ES-I3 (cell line): ENCODE data around the gene ZNF830.
A peak's percentile ranks its signal among the peaks of the same experiment; 100 is the strongest.
"Not testable (repeated sequence)": the region's sequence is repeated elsewhere in the genome, so short reads cannot be mapped to it uniquely, and the experiment has no call there.

Source experiments
- H3K36me3 ChIP-seq: 2 replicates; pipeline ENCODE4 v1.6.1; 2013; ENCODE audit warnings: mild to moderate bottlenecking, low read length, control low read depth, moderate library complexity; ENCODE audit not compliant: insufficient read depth
- H3K4me1 ChIP-seq: 2 replicates; pipeline ENCODE4 v1.6.1; 2013; ENCODE audit warnings: mild to moderate bottlenecking, control low read depth, low read length; ENCODE audit not compliant: insufficient read depth
- H3K9ac ChIP-seq: 2 replicates; pipeline ENCODE4 v1.6.1; 2013; ENCODE audit warnings: low read depth, mild to moderate bottlenecking, low read length, moderate library complexity
- H3K9me3 ChIP-seq: 2 replicates; pipeline ENCODE4 v1.6.1; 2013; ENCODE audit warnings: mild to moderate bottlenecking, low read length, moderate library complexity; ENCODE audit not compliant: control insufficient read depth, insufficient read depth

Gene ZNF830, protein sequence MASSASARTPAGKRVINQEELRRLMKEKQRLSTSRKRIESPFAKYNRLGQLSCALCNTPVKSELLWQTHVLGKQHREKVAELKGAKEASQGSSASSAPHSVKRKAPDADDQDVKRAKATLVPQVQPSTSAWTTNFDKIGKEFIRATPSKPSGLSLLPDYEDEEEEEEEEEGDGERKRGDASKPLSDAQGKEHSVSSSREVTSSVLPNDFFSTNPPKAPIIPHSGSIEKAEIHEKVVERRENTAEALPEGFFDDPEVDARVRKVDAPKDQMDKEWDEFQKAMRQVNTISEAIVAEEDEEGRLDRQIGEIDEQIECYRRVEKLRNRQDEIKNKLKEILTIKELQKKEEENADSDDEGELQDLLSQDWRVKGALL

DNA sequence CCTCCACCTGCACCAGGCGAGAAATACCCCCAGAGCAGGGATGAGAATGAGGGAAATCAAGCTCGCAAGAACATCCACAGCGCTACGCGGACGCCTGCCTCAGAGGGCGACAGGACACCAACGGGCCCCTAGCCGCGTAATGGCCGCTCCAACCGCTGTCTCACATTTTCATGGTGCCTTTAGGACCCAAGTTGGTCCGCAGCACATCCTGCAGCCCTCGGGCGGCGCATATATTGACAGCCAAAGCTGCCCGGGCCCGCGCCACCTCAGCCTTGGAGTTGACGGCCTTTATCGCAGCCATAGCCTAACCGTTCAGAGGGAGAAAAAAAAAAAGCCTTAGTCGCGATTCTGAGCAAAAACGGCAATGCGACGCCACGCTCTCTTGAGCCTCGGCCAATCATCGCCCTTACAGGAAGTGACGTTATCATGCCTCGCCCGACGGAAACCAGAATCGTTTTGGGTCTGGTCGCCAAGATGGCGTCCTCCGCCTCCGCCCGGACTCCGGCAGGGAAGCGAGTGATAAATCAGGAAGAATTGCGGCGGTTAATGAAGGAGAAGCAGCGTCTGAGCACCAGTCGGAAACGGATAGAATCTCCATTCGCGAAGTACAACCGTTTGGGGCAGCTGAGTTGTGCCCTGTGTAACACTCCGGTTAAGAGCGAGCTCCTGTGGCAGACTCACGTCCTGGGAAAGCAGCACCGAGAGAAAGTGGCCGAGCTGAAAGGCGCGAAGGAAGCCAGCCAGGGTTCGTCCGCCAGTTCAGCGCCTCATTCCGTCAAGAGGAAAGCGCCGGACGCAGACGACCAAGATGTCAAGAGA is at the start of gene ZNF830, which contains the start of gene CCT6B:
ZNF830 (plus strand) TSS at position 448 of the 819 bp plus-strand sequence; CDS start at position 475, 27 bp downstream.
CCT6B (minus strand) TSS at position 368 of the 819 bp plus-strand sequence; CDS start at position 301, 67 bp downstream.
- H3K36me3 ChIP-seq = no peaks in the 10 kb centered on the region
- H3K9ac ChIP-seq = peak within 1 kb of the TSS; percentile 97
- H3K4me1 ChIP-seq = peaks cover 7% of the 10 kb centered on the region; the same call in 1 of the 2 replicates
- H3K9me3 ChIP-seq = no peaks in the 10 kb centered on the region

DNA sequence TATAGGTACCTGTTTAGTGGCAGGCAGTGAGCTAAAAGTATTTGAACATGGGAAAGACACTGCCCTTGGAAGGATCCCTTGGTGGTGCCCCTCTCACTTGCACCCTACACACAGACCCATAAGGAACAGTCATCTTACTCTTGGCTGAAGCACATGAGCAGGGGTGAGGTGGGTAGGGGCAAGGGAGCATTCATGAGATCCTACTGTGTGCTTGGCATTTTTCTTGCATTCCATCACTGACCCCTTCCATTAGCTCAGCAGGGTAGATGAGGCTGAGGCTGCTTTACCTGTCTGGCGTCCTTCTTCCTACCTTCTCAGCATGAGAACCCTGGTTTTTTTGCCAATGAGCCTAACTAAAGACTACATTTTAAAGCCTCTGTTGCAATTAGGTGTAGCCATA is 48.3 kb upstream of the ZNF830 start:
- H3K9me3 ChIP-seq = no peaks in the 10 kb centered on the region
- no peak overlapping the region for H3K9ac ChIP-seq
- H3K36me3 ChIP-seq = no peaks in the 10 kb centered on the region
- no peaks in the 10 kb centered on the region for H3K4me1 ChIP-seq

DNA sequence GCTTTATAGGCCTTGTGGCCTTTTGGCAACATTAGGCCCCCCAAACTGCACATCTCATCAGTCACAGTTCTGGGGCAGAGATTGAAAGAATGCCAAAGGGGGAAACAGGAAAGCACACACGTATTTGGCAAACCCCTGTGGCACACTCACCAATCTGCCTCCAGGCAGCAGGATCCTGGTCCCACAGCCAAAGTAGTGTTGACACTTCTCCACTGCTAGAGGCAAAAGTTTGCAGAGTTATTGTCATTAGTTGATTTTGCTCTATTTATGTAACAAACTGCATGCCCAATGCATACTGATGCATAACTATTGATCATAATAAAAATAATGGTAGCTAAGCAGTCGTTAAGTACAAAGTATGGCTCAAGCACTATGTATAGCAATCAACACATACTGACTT is 45.2 kb upstream of the ZNF830 start:
- no peak overlapping the region for H3K9ac ChIP-seq
- H3K36me3 ChIP-seq = no peaks in the 10 kb centered on the region
- H3K4me1 ChIP-seq = no peaks in the 10 kb centered on the region

DNA sequence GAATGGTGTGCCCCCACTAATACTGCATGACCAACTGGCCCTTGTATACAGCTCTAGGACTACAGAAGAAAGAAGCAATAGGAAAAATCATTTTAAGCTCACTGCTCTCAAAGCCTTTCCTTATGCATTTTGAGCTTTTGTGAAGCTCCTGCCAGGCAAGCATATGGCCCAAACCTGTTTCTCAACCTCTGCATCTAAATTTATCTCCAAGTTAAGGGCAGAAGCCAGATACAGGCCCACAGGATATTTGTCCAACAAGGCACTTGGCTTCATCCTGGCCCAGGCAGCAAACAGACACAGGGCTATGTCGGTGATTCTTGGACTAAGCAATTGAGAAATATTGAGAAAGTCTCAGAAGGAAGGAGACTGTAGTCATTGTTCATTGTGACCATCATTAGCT is 44.0 kb upstream of the ZNF830 start:
- H3K9ac ChIP-seq = no peak overlapping the region
- H3K36me3 ChIP-seq = no peaks in the 10 kb centered on the region
- no peaks in the 10 kb centered on the region for H3K4me1 ChIP-seq
- H3K9me3 ChIP-seq = no peaks in the 10 kb centered on the region

More for the DNA sequence above, 45.2 kb upstream of the ZNF830 start:
- H3K9me3 ChIP-seq = no peaks in the 10 kb centered on the region

DNA sequence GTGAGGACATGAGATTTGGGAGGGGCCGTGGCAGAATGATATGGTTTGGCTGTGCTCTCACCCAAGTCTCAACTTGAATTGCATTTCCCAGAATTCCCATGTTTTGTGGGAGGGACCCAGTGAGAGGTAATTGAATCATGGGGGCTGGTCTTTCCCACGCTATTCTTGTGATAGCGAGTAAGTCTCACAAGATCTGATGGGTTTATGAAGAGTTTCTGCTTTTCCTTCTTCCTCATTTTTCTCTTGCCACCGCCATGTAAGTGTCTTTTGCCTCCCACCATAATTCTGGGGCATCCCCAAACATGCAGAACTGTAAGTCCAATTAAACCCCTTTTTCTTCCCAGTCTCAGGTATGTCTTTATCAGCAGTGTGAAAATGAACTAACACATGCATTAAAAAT is 40.7 kb upstream of the ZNF830 start:
- H3K36me3 ChIP-seq = no peaks in the 10 kb centered on the region
- H3K9ac ChIP-seq = no peak overlapping the region
- H3K4me1 ChIP-seq = no peaks in the 10 kb centered on the region
- no peaks in the 10 kb centered on the region for H3K9me3 ChIP-seq

DNA sequence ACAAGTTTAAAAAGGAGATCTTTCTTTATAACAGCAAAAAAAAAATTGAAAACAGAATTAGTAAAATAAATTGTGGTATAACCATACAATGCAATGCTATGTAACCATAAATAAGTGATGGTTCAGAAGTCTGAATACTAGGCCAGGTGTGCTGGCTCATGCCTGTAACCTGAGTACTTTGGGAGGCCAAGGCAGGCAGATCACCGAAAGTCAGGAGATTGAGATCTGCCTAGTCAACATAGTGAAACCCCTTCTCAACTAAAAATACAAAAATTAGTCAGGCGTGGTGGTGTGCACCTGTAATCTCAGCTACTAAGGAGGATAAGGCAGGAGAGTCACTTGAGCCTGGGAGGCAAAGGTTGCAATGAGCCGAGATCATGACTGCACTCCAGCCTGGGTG is 34.7 kb upstream of the ZNF830 start:
- H3K4me1 ChIP-seq = no peaks in the 10 kb centered on the region
- H3K36me3 ChIP-seq = no peaks in the 10 kb centered on the region
- H3K9me3 ChIP-seq = peaks cover 5% of the 10 kb centered on the region; the same call in 1 of the 2 replicates
- H3K9ac ChIP-seq = no peak overlapping the region

DNA sequence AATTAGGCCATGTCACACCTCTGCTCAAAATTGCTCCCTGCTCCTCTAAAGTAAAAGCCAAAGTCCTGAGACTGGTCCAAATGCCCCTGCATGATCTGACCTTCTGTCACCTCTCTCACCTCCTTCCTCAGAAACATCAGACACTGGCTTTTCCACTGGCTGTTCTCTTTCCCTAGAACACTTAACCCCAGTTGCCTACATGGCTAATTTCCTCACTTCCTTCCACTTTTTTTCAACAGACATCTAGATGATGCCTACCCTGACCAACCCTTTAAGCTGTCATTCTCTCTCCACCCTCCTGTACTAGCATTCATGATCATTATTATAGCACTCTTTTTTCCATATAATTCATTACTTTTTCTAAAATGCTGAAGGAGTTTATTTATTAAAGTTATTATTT is 31.1 kb upstream of the ZNF830 start:
- Histone ChIP-seq H3K36me3 (no peaks in the 10 kb centered on the region), H3K9me3 (peaks cover 5% of the 10 kb centered on the region; the same call in 1 of the 2 replicates), H3K4me1 (no peaks in the 10 kb centered on the region), H3K9ac (no peak overlapping the region)

DNA sequence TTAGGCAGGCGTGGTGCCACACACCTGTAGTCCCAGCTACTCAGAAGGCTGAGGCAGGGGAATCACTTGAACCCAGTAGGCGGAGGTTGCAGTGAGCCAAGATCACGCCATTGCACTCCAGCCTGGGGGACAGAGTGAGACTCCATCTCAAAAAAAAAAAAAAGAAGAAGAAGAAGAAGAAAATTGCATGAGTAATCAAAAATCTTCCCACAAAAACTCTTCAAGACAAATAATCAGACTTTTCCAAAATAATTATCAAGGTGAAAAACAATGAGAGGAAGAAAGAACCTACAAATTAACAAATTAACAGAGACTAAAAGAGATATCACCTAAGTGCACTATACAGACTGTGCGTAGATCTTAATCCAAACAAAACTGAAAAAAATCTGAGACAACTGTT is 10.6 kb upstream of the ZNF830 start:
- H3K36me3 ChIP-seq, H3K9ac ChIP-seq, H3K9me3 ChIP-seq, H3K4me1 ChIP-seq: not testable (repeated sequence)

DNA sequence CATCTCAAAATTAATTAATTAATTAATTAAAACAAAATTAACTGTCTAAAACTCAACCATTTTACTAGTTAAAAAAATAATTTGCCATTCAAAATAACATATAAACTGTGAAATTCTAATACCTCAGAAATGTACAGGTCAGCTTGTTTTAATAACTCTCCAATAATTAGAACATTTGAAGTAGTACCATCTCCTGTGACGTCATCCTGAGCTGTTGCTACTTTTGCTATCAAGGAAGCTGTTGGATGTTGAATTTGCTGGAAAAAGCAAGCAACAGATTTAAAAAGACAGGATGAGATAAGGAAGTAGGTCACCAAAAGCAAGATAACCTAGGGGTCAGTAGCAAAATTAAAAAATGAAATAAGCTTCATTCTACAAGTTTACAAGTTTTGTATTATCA is 2.9 kb upstream of the ZNF830 start:
- Histone ChIP-seq H3K9me3 (no peaks in the 10 kb centered on the region), H3K36me3 (no peaks in the 10 kb centered on the region), H3K9ac (no peak overlapping the region), H3K4me1 (peaks cover 7% of the 10 kb centered on the region; the same call in 1 of the 2 replicates)

DNA sequence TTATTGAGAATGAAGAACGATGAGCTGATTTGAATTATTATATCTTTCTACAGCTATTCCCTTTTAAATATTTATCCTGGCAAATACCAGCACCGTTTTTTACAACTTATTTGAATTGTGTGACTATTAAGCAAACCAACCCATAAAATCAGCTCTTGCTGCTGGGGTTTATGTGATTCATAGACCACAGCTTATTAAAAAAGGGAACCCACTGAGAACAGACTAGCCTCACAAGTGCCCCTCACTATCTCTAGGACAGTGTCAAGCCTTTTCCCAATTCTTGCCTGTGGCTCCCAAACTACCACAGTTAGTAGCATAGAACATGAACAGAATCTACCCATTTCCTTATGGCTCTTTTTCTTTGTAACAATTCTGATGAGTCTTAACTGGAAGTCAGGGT is 12.8 kb downstream of the ZNF830 start:
- H3K9ac ChIP-seq = no peak overlapping the region
- no peaks in the 10 kb centered on the region for H3K36me3 ChIP-seq
- H3K9me3 ChIP-seq = no peaks in the 10 kb centered on the region
- H3K4me1 ChIP-seq = peaks cover 8% of the 10 kb centered on the region; the same call in 1 of the 2 replicates

DNA sequence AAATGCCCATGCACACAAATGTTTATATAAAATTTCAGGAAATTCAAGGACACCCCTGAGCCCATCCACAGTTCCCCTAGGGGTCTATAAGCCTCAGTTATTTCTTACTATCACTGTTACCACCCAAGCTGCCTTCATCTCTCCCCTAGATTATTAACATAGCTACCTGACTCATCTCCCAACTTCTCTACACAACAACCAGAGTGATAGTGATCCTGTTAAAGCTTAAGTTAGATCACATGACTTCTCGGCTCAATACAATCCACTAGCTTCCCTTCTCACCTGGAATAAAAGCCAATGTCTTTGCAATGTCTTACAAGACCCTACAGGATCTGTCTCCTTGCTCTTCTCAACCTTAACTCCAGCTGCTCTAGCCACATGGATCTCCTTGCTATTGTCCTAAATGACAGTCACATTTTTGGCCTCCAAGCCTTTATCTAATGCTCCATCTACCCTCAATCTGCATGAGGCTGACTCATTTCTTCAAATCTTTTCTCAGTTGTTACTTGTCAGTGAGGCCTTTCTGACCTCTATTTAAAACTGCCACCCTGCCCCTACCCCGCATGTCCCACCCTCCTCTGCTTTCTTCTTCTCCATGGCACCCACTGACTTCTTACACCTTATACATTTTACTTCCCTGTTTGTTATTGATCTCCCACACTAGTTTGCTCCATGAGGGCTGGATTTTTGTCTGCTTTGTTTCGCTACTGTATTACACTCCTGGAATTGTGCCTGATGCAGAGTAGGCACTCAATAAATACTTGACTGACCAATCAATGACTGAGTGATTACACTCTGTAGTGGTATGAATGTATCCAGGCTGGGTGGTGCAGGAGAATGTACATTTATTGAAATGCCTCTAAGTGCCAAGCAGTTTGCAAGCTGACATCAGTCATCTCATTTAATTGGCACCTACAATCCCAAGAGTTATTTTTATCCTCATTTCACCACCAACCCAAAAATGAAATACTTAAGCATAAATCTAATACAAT is 13.8 kb downstream of the ZNF830 start:
- H3K4me1 ChIP-seq = peaks cover 8% of the 10 kb centered on the region; the same call in 1 of the 2 replicates
- no peaks in the 10 kb centered on the region for H3K36me3 ChIP-seq
- no peak overlapping the region for H3K9ac ChIP-seq
- no peaks in the 10 kb centered on the region for H3K9me3 ChIP-seq

DNA sequence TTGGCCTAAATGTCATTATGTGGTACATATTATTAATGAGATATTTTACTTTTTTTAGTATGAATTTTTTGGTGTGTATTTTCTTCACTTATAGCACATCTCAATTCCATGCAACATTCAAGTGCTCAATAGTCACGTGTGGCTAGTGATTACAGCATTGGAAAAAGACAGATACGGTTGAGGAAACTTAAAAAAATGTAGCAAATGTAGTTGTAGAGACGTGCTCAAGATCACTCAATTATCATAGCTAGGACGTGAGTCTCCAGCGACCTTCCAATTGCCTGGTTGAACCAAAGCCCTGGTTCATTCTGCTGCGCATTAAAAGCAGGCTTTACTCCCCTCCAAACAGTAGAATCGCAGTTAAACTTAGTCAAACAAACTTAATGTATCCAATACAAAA is 17.8 kb downstream of the ZNF830 start:
- peaks cover 13% of the 10 kb centered on the region for H3K36me3 ChIP-seq
- no peaks in the 10 kb centered on the region for H3K9me3 ChIP-seq
- H3K4me1 ChIP-seq = peaks cover 8% of the 10 kb centered on the region; the same call in 1 of the 2 replicates
- H3K9ac ChIP-seq = 0 out of 2 replicates have a peak overlapping the region, but pooled peaks have one; percentile 98

DNA sequence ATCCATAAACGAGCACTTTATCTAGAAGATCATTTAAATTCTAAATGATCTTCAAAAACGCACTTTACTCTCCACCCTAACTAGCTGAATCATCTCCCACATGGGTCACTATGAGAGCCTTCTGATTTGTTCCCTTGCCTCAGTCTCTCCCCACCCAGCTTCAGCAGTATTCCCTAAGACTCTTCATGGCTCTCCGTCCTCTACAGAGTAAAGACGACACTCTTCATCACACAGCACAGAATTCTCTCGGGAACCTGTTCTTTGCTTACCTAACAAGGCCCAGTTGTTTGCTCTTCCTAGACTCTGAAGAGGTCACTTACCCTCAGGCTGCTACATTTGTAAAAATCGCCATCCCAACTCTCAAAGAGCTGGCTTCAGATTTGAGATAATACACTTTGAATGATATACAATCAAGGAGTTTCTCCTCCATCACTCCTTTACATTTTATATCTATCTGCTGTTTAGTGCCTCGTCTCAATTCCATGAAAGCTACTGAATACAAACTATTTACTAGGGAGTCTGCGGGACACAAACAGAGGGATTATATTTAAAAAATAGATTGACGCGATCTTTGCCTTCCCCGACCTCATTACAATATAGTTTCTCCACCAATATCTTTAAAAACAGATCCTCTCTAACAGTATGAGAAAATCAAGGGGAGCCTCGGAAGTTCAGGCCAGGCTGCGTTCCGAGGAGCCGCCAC is 18.5 kb downstream of the ZNF830 start:
- Histone ChIP-seq H3K4me1 (peaks cover 6% of the 10 kb centered on the region; the same call in 1 of the 2 replicates), H3K36me3 (peaks cover 13% of the 10 kb centered on the region), H3K9me3 (no peaks in the 10 kb centered on the region), H3K9ac (peak overlapping the region; percentile 98; the same call in 1 of the 2 replicates)
